ENCODE data around the gene ARIH1. TPM values are rescaled to one million over a fixed set of nuclear protein-coding genes. Genes with fewer than 3 reads are reported as not detected.

The ARIH1 gene
- total RNA-seq, 2 donors from 2014 or later: 102 to 151 TPM

DNA sequence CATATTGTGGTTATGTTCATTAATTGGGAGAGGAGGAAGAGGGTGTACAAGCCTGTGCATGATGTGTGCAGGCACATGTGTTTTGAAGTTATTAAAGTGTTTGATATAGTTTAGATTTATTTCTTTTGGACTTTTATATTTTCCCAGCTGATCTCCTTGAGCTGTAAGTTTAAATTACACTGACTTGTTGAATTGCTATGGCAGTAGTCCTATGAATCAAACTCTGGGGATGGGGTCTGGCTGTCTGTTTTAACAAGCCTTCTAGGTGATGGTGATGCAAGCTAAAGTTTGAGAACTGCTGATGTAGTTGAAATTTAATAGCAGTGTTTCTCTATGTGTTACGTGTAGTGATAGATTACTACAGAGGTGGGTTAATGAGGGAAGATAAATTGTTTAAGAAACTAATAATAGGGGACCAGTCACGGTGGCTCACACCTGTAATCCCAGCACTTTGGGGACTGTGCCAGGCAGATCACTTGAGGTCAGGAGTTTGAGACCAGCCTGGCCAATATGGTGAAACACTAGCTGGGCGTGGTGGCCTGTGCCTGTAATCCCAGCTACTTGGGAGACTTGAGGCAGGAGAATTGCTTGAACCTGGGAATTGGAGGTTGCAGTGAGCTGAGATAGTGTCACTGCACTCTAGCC lies 7.0 kb downstream of the ARIH1 start:
- H3K9me3 ChIP-seq: no peaks in the 10 kb centered on the region
- H3K9ac ChIP-seq (ENCODE audit: low read depth in 2 of 2, low read length in 2 of 2): no peak overlapping the region
- H3K4me3 ChIP-seq: no peak overlapping the region
- no peaks in the 10 kb centered on the region for H3K27me3 ChIP-seq
- no peaks in the 10 kb centered on the region for H3K36me3 ChIP-seq
- TF ChIP-seq CTCF (IDR thresholded peaks at IDR 0.05): no peak
- peaks cover 11% of the 10 kb centered on the region for H3K4me1 ChIP-seq
- no peak overlapping the region for H3K27ac ChIP-seq
- DNase-seq: no peak
- intact Hi-C loops (cut with DNase I): no loop called here

DNA sequence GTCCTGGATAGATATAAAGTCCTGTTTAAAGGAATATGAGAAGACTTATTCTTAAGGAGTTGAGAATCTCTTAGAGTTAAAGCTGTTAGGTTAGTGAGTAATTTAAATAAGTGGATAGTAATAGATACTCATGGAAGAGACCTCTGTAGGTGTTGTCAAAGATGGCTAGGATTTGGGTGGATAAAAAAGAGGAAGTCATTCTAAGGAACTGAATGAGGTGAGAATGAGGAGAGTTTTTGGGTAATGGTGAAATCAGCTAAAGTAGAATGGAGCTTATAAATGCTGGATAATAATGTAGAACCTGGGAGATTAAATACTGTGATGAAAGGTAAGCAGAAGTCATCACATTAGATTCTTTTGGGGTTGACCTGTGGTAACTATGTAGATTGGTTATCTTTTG lies 8.1 kb downstream of the ARIH1 start:
- no peak overlapping the region for H3K4me3 ChIP-seq
- H3K9ac ChIP-seq (ENCODE audit: low read depth in 2 of 2, low read length in 2 of 2): no peak overlapping the region
- H3K27ac ChIP-seq: no peak overlapping the region
- H3K4me1 ChIP-seq: peaks cover under 1% of the 10 kb centered on the region
- no peaks in the 10 kb centered on the region for H3K9me3 ChIP-seq
- DNase-seq: no peak
- intact Hi-C loops (cut with DNase I): no loop called here
- TF ChIP-seq CTCF (IDR thresholded peaks at IDR 0.05): no peak
- no peaks in the 10 kb centered on the region for H3K27me3 ChIP-seq
- H3K36me3 ChIP-seq: no peaks in the 10 kb centered on the region

DNA sequence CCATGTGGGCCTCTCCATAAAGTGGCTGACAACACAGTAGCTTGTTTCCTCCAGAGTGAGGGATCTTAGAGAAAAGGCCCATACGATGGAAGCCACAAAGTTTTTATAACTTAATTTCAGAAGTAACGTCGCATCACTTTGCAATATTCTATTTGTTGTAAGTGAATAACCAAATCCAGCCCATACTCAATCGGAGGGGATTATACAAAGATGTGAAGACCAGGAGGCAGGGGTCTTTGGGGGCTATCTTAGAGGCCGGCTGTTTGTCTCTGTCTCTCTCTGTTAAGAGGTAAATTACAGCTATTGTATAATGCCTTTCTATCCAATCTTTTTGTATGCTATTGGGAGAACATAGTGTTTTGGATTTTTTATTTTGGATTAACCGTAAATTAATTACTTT lies 9.1 kb downstream of the ARIH1 start:
- intact Hi-C loops (cut with DNase I): no loop called here
- no peak overlapping the region for H3K27ac ChIP-seq
- no peaks in the 10 kb centered on the region for H3K9me3 ChIP-seq
- no peak overlapping the region for H3K9ac ChIP-seq (ENCODE audit: low read depth in 2 of 2, low read length in 2 of 2)
- TF ChIP-seq CTCF (IDR thresholded peaks at IDR 0.05): no peak
- H3K4me1 ChIP-seq: no peaks in the 10 kb centered on the region
- DNase-seq: no peak
- H3K27me3 ChIP-seq: no peaks in the 10 kb centered on the region
- H3K4me3 ChIP-seq: no peak overlapping the region
- H3K36me3 ChIP-seq: no peaks in the 10 kb centered on the region

- TF ChIP-seq CTCF (IDR thresholded peaks at IDR 0.05): no peak
- Histone ChIP-seq H3K9ac (ENCODE audit: low read depth in 2 of 2, low read length in 2 of 2) (no peak overlapping the region), H3K4me1 (peaks cover 3% of the 10 kb centered on the region), H3K27me3 (no peaks in the 10 kb centered on the region), H3K9me3 (no peaks in the 10 kb centered on the region), H3K27ac (no peak overlapping the region), H3K36me3 (no peaks in the 10 kb centered on the region), H3K4me3 (no peak overlapping the region)
- no peak for DNase-seq
- intact Hi-C loops (cut with DNase I): no loop called here
Observed at GRCh38 chr15:72486144-72486543, 12.0 kb downstream of the ARIH1 start.

- TF ChIP-seq CTCF (IDR thresholded peaks at IDR 0.05): no peak
- no peaks in the 10 kb centered on the region for H3K36me3 ChIP-seq
- no peaks in the 10 kb centered on the region for H3K9me3 ChIP-seq
- DNase-seq: no peak
- H3K4me1 ChIP-seq: peaks cover 3% of the 10 kb centered on the region
- no peaks in the 10 kb centered on the region for H3K27me3 ChIP-seq
- no peak overlapping the region for H3K27ac ChIP-seq
- intact Hi-C loops (cut with DNase I): no loop called here
- no peak overlapping the region for H3K4me3 ChIP-seq
- no peak overlapping the region for H3K9ac ChIP-seq (ENCODE audit: low read depth in 2 of 2, low read length in 2 of 2)
Observed at GRCh38 chr15:72487070-72487797, 13.1 kb downstream of the ARIH1 start.
